Gastrocnemius medialis (tissue), 4 donors: Measurements from ENCODE around the gene SRRM2.

Source experiments
- CTCF ChIP-seq, 5 experiments: fragments of 450-650 bp in 3 of 5; fragments of 200-600 bp in 2 of 5; sonication (generic) in 2 of 5; IDR thresholded peaks in 4 of 5; conservative IDR thresholded peaks in 1 of 5; 1 replicate in 4 of 5; 2 replicates in 1 of 5; pipeline ENCODE4 v1.5.1; 2016 to 2019; ENCODE audit warnings: antibody characterized with exemption in 5 of 5, mild to moderate bottlenecking in 3 of 5, moderate library complexity in 3 of 5
- POLR2A ChIP-seq, 2 donors: fragments of 450-650 bp; IDR thresholded peaks; one replicate each; pipeline ENCODE4 v1.6.1; 2017; ENCODE audit warnings: antibody characterized with exemption in 2 of 2, mild to moderate bottlenecking in 2 of 2, moderate library complexity in 2 of 2

GRCh38 chr16:2756288-2757015 is 4.0 kb downstream of the SRRM2 start:
- TF ChIP-seq CTCF (IDR thresholded peaks at IDR 0.05 in 4 of 5, conservative IDR thresholded peaks at IDR 0.05 in 1 of 5): no peak
- no peak for TF ChIP-seq POLR2A (IDR thresholded peaks at IDR 0.05)
